Colonic mucosa (tissue), 4 donors: ENCODE results near the gene GAL3ST3. TPM values are rescaled to one million over a fixed set of nuclear protein-coding genes. Genes with fewer than 3 reads are reported as not detected.

ENCODE experiments used
- DNase-seq: peaks from one replicate; pipeline ENCODE4 v3.0.0-alpha.2; 2020
- H3K27ac ChIP-seq: fragments of 200-600 bp; one replicate; pipeline ENCODE4 v1.8.0; 2021
- H3K27me3 ChIP-seq: fragments of 200-600 bp; one replicate; pipeline ENCODE4 v1.8.0; 2021
- H3K36me3 ChIP-seq: fragments of 200-600 bp; one replicate; pipeline ENCODE4 v1.8.0; 2021
- H3K4me1 ChIP-seq: fragments of 200-600 bp; one replicate; pipeline ENCODE4 v1.8.0; 2021; ENCODE audit warnings: mild to moderate bottlenecking
- H3K4me3 ChIP-seq: fragments of 200-600 bp; one replicate; pipeline ENCODE4 v1.8.0; 2021
- H3K9ac ChIP-seq, 2 donors: one replicate each; pipeline ENCODE4 v1.7.0; 2013; ENCODE audit warnings: control low read depth in 2 of 2, low read depth in 2 of 2, low read length in 2 of 2
- H3K9me3 ChIP-seq: fragments of 200-600 bp; one replicate; pipeline ENCODE4 v1.8.0; 2021
- intact Hi-C: fragments of 100-400 bp; cut with DNase I; formaldehyde crosslinking; loops from one replicate; pipeline ENCODE4 v1.14.1; 2022
- total RNA-seq, 2 donors: library from RNA; stranded (reverse); fragmentation: NEBNext Ultra II Directional in 1 of 2; extraction: Animal tissue kit (Norgen Biotek cat#: 25700) in 1 of 2; gene quantifications; one replicate each; pipeline ENCODE4 v1.2.1, GENCODE V29; 2021
- TF ChIP-seq, protein P1 (sequence below): fragments of 200-600 bp; IDR thresholded peaks from one replicate; pipeline ENCODE4 v1.8.0; 2022; ENCODE audit warnings: antibody characterized with exemption, mild to moderate bottlenecking
- donor health status: healthy.
- donor health status: DM: no; HTN: no; CAD: no.
- donor health status: DM: no; HTN: no; CAD: no.

The GAL3ST3 gene
- total RNA-seq, 2 donors from 2014 or later: not detected

DNA sequence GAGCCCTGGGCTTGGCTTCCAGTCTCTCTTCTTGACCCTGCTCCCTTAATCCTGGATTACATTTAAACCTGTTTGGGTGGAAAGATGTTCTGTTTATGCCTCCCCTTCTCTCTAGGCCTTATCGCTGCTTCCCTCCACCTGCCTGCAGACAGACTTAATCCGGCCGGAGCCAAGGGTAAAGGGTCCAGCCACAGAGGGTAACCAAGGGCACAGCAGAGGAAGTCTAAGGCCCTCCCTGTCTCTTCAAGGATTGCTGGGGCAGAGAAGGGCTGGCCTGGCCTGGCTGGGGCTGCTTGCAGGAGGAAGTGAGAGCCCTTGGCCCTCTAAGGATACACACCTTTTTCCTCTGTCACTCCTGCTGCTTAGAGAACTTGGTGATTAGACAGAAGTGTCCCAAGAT, 2.1 kb downstream of the GAL3ST3 start:
- H3K27ac ChIP-seq: no peak overlapping the region
- H3K27me3 ChIP-seq: no peaks in the 10 kb centered on the region
- no peak overlapping the region for H3K4me3 ChIP-seq
- peaks cover 5% of the 10 kb centered on the region for H3K4me1 ChIP-seq
- H3K9me3 ChIP-seq: no peaks in the 10 kb centered on the region
- no peak overlapping the region for H3K9ac ChIP-seq
- no peaks in the 10 kb centered on the region for H3K36me3 ChIP-seq
- no peak for DNase-seq
- intact Hi-C loops: no loop called here
- TF ChIP-seq, protein P1, sequence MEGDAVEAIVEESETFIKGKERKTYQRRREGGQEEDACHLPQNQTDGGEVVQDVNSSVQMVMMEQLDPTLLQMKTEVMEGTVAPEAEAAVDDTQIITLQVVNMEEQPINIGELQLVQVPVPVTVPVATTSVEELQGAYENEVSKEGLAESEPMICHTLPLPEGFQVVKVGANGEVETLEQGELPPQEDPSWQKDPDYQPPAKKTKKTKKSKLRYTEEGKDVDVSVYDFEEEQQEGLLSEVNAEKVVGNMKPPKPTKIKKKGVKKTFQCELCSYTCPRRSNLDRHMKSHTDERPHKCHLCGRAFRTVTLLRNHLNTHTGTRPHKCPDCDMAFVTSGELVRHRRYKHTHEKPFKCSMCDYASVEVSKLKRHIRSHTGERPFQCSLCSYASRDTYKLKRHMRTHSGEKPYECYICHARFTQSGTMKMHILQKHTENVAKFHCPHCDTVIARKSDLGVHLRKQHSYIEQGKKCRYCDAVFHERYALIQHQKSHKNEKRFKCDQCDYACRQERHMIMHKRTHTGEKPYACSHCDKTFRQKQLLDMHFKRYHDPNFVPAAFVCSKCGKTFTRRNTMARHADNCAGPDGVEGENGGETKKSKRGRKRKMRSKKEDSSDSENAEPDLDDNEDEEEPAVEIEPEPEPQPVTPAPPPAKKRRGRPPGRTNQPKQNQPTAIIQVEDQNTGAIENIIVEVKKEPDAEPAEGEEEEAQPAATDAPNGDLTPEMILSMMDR: no peak

DNA sequence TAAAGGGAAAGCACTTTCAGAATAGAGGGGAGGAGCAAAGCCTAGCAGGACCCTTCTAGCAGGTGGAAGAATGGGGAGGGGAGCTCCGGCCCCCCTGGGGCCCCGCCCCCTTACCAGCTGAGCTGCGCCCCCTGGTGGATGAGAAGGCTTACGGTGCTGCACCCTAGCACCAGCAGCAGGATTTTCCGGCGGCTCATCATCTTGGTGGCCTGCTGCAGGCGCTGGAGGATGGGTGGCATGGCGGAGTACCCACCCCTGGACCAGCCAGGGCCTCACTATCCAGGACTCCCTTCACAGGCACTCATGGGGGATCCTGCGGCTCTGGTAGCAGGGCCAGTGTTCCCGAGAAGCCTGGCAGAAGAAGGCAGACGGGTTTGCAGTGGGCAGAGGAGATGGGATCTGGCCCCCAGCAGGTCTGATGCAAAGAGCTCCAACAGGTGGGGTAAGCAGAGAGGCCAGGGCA, 3.8 kb downstream of the GAL3ST3 start:
- DNase-seq: peak; percentile 78
- Histone ChIP-seq H3K27ac (no peak overlapping the region), H3K4me3 (no peak overlapping the region), H3K9ac (peak overlapping the region in 1 of 2 donors; percentile 14), H3K4me1 (no peaks in the 10 kb centered on the region), H3K36me3 (no peaks in the 10 kb centered on the region), H3K27me3 (no peaks in the 10 kb centered on the region), H3K9me3 (no peaks in the 10 kb centered on the region)
- intact Hi-C loops: no loop called here
- TF ChIP-seq, protein P1: peak; percentile 91

DNA sequence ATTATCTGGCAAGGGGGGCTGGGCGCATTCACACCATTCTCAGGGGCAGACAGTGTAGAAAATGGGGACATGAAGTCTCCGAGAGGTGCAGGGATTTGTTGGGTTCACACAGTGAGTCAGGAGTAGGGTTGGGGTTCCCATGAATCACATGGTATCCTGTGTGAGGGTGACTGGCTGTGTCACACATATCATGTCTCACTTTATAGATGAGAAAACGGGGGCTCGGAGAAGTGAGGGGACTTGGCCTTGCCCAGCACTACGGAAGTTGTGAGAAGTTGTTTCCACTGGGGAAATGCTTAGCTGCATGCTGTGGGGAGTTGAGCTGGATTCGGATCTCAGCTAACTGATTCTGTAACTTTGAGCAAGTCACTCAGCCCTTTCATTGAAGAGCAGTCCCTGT, 4.2 kb downstream of the GAL3ST3 start:
- H3K4me3 ChIP-seq: no peak overlapping the region
- intact Hi-C loops: no loop called here
- TF ChIP-seq, protein P1: no peak
- H3K9me3 ChIP-seq: no peaks in the 10 kb centered on the region
- H3K27ac ChIP-seq: no peak overlapping the region
- DNase-seq: no peak
- H3K36me3 ChIP-seq: no peaks in the 10 kb centered on the region
- no peak overlapping the region for H3K9ac ChIP-seq
- H3K4me1 ChIP-seq: no peaks in the 10 kb centered on the region
- no peaks in the 10 kb centered on the region for H3K27me3 ChIP-seq

DNA sequence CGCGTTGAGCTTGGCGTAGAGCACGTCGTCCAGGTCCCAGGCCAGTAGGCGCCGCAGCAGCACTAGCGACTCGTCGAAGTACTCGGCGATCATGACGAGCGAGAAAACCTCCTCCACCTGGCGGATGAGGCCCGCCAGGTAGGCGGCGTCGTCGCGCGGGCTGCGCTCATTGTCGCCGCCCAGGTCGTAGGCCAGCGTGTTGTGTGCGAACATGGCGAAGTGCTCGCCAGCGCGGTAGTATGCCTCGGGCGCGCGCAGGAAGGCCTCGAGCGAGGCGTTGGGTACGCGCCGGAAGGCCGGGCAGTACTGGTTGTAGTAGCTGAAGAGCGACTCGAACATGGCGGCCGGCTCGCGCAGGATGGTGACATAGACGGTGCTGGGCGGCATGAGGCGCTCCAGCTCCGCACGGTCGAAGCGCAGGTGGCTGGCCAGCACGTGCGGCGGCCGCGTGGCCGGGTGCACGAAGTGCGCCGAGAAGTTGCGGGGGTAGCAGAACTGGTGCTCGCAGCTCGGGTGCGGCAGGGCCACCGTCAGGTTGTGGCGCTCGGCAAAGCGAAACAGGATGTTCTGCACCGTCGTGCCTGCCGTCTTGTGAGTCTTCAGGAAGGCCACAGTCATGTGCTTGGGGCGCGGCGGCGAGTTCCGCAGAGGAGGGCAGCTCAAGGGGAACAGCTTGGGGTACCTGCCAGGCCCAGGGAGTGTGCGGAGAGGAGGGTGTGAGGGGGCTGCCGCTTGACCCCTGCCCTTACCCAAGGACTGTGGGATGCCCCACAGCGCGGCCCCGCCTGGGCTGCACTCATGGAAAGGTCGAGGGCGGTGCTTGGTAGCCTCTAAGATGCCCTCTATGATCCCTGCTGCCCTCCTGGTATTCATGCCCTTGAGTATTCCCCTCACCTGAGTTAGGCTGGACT, 5.7 kb downstream of the GAL3ST3 start:
- TF ChIP-seq, protein P1: no peak

DNA sequence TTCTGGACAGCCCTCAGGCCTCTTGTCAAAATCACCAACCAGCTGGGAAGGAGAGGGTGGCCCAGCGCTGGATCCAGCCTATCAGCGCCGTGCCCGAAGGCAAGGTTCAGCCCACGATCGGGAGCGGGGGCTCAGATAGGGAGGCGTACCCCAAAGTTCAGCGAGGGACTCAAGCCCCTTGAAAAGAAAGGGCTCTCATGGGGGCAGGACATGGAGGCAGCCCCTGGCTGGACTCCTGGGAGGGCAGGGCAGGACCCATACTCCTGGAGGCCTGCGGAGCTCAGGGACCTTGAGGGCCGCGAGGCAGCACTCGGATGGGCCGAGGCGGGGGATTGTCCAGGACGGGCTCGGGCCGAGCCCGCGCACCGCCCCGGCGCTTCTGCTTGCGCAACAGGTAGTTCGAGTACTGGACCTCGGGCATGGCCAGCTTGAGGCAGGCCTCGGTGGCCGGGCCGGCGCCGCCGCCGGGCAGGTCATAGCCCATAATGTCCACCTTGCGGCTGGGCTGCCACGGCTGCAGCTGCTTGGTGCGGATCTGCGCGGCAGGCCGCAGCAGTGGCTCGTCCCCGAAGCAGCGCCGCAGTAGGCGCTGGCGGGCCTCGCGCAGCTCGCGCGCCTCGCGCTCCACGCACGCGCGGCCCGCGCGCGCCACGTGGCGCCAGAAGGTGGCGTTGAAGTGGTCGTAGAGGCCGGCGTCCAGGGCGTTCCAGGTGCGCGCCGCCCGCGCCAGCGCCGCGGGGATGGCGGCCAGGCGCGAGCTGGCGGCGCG, 6.5 kb downstream of the GAL3ST3 start:
- Histone ChIP-seq H3K9me3 (no peaks in the 10 kb centered on the region), H3K4me1 (no peaks in the 10 kb centered on the region), H3K27ac (no peak overlapping the region), H3K4me3 (no peak overlapping the region), H3K27me3 (no peaks in the 10 kb centered on the region), H3K9ac (no peak overlapping the region), H3K36me3 (no peaks in the 10 kb centered on the region)
- DNase-seq: no peak
- TF ChIP-seq, protein P1: no peak
- intact Hi-C loops: no loop called here

More for the DNA sequence above, 5.7 kb downstream of the GAL3ST3 start:
- Histone ChIP-seq H3K9me3 (no peaks in the 10 kb centered on the region), H3K36me3 (no peaks in the 10 kb centered on the region), H3K9ac (no peak overlapping the region), H3K27ac (no peak overlapping the region), H3K4me1 (no peaks in the 10 kb centered on the region), H3K27me3 (no peaks in the 10 kb centered on the region), H3K4me3 (no peak overlapping the region)
- no peak for DNase-seq
- intact Hi-C loops: no loop called here
